ENCODE data around the gene MAU2. TPM values are rescaled to one million over a fixed set of nuclear protein-coding genes. Genes with fewer than 3 reads are reported as not detected.
"Not testable (repeated sequence)": the region's sequence is repeated elsewhere in the genome, so short reads cannot be mapped to it uniquely, and the experiment has no call there.

The MAU2 gene
- total RNA-seq, 4 donors from 2014 or later: 45.1 to 71.1 (median 68.7) TPM

DNA sequence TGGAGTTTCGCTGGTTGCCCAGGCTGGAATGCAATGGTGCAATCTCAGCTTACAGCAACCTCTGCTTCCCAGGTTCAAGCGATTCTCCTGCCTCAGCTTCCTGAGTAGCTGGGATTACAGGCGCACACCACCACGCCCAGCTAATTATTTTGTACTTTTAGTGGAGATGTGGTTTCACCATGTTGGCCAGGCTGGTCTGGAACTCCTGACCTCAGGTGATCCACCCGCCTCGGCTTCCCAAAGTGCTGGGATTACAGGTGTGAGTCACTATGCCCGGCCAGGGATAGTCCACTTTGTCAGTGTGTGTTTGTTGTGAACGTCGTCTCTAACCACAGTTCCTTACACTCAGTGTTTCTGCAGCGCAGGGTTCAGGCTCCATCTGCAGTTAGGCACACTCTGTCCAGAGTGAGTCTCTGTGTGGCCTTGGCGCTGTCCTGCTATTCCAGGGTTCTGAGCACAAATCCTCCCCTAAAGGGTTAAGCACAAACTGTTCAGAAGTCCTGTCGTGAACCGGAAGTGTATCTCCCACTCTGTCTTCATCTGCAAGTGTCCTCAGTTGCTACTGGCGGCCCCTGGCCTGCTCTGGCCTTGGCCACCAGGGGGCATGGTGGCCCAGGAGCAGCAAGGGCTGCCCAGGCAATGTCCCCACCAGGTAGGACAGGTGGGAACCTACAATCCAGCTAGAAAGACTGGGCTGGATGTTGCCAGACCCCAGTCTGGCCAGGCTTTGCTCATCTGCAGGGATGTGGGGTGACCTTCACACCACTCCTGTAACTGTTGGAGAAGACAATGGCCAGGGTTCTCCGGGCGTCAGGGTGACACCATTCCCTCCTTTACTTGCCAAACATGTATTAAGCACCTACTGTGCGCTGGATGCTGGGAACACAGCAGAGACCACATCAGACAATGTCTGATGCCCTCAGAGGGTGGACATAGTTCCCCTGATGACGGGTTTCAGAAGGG, 46.1 kb downstream of the MAU2 start:
- Histone ChIP-seq H3K27me3 (no peaks in the 10 kb centered on the region), H3K27ac (no peak overlapping the region), H3K9me3 (no peaks in the 10 kb centered on the region), H3K4me3 (replicated peaks in 1 of 3) (no peak overlapping the region), H3K36me3 (no peaks in the 10 kb centered on the region), H3K4me1 (peaks cover 0 to 7% of the 10 kb centered on the region in 2 donors)
- peak; percentile 94 to 97 (median 96) for TF ChIP-seq CTCF (IDR thresholded peaks at IDR 0.05)
- TF ChIP-seq POLR2A (IDR thresholded peaks at IDR 0.05): no peak
- WGBS, 2 donors: 48 to 54% methylated on average over 14 to 18 of the region's 18 CpGs
- peak; percentile 81 for DNase-seq
- intact Hi-C loops (cut with DNase I): loop anchor here (2.0 kb wide), 1 partner anchor 124 kb away; no protein-coding TSS in a partner anchor

GRCh38 chr19:19368087-19368486, 47.5 kb downstream of the MAU2 start:
- H3K27ac ChIP-seq: no peak overlapping the region
- WGBS, 2 donors: 90 to 96% methylated on average over 3 to 7 of the region's 7 CpGs
- no peaks in the 10 kb centered on the region for H3K36me3 ChIP-seq
- TF ChIP-seq CTCF (IDR thresholded peaks at IDR 0.05) (no peak), POLR2A (IDR thresholded peaks at IDR 0.05) (no peak)
- intact Hi-C loops (cut with DNase I): no loop called here
- H3K9me3 ChIP-seq: no peaks in the 10 kb centered on the region
- no peak overlapping the region for H3K4me3 ChIP-seq (replicated peaks in 1 of 3)
- H3K27me3 ChIP-seq: no peaks in the 10 kb centered on the region
- DNase-seq: no peak
- H3K4me1 ChIP-seq: peaks cover 0 to 7% of the 10 kb centered on the region in 2 donors

GRCh38 chr19:19371059-19371458, 50.4 kb downstream of the MAU2 start:
- Histone ChIP-seq H3K4me3 (replicated peaks in 1 of 3) (no peak overlapping the region), H3K4me1 (peaks cover 0 to 12% of the 10 kb centered on the region in 2 donors), H3K27me3 (no peaks in the 10 kb centered on the region), H3K9me3 (no peaks in the 10 kb centered on the region), H3K27ac (no peak overlapping the region), H3K36me3 (no peaks in the 10 kb centered on the region)
- TF ChIP-seq CTCF (IDR thresholded peaks at IDR 0.05): no peak
- TF ChIP-seq POLR2A (IDR thresholded peaks at IDR 0.05): no peak
- intact Hi-C loops (cut with DNase I): no loop called here
- DNase-seq: no peak
- WGBS, 2 donors: 72 to 86% methylated on average over 8 of the region's 8 CpGs

- 67 to 70% methylated on average over 8 of the region's 8 CpGs for WGBS, 2 donors
- Histone ChIP-seq H3K27me3 (no peaks in the 10 kb centered on the region), H3K4me3 (replicated peaks in 1 of 3) (no peak overlapping the region), H3K9me3 (no peaks in the 10 kb centered on the region), H3K27ac (peak overlapping the region; percentile 56 to 68 (median 61)), H3K4me1 (peaks cover 8 to 13% of the 10 kb centered on the region in 2 donors), H3K36me3 (no peaks in the 10 kb centered on the region)
- intact Hi-C loops (cut with DNase I): no loop called here
- TF ChIP-seq POLR2A (IDR thresholded peaks at IDR 0.05): no peak
- DNase-seq: peak; percentile 30 to 32
Measured at GRCh38 chr19:19372656-19373416, 52.2 kb downstream of the MAU2 start.

GRCh38 chr19:19379527-19379926, 58.9 kb downstream of the MAU2 start:
- intact Hi-C loops (cut with DNase I): no loop called here
- H3K27me3 ChIP-seq: no peaks in the 10 kb centered on the region
- no peaks in the 10 kb centered on the region for H3K36me3 ChIP-seq
- WGBS, 2 donors: 46 to 58% methylated on average over 2 of the region's 2 CpGs
- peak overlapping the region in 1 of 3 donors; percentile 24 for H3K27ac ChIP-seq
- H3K9me3 ChIP-seq: no peaks in the 10 kb centered on the region
- TF ChIP-seq POLR2A (IDR thresholded peaks at IDR 0.05) (no peak), CTCF (IDR thresholded peaks at IDR 0.05) (no peak)
- peaks cover 20 to 28% of the 10 kb centered on the region in 2 donors for H3K4me1 ChIP-seq
- DNase-seq: peak in 1 of 2 donors; percentile 56
- H3K4me3 ChIP-seq (replicated peaks in 1 of 3): no peak overlapping the region

DNA sequence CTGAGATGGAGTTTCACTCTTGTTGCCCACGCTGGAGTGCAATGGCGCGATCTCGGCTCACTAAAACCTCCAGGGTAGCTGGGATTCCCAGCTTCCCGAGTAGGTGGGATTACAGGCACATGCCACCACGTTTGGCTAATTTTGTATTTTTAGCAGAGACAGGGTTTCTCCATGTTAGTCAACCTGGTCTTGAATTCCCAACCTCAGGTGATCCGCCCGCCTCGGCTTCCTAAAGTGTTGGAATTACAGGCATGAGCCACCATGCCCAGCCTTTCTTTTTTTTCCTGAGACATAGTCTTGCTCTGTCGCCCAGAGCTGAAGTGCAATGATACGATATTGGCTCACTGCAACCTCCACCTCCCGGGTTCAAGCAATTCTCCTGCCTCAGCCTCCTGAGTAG, 59.7 kb downstream of the MAU2 start:
- not testable (repeated sequence) for H3K4me3 ChIP-seq (replicated peaks in 1 of 3); H3K36me3 ChIP-seq; H3K27me3 ChIP-seq; H3K9me3 ChIP-seq; DNase-seq; H3K27ac ChIP-seq
- H3K4me1 ChIP-seq: peaks cover 20 to 29% of the 10 kb centered on the region in 2 donors
- 90 to 92% methylated on average over 12 of the region's 12 CpGs for WGBS, 2 donors
- intact Hi-C loops (cut with DNase I): loop anchor here (5.0 kb wide), 1 partner anchor 97 kb away; no protein-coding TSS in a partner anchor
